Neural cell (in vitro differentiated cells): Measurements from ENCODE around the gene LIPM.

ENCODE experiments used
- EP300 ChIP-seq: fragments of 450-650 bp; conservative IDR thresholded peaks from 2 replicates; pipeline ENCODE4 v1.6.1; 2014; ENCODE audit warnings: antibody characterized with exemption, mild to moderate bottlenecking, moderate library complexity; ENCODE audit not compliant: poor library complexity, severe bottlenecking
- EZH2 ChIP-seq: fragments of 200-600, 300-800 bp; shearing (Covaris generic), sonication (generic); IDR thresholded peaks from 2 replicates; pipeline ENCODE4 v1.6.1; 2014; ENCODE audit warnings: antibody characterized with exemption, low read length, borderline replicate concordance, mild to moderate bottlenecking; ENCODE audit not compliant: insufficient read depth, poor library complexity, severe bottlenecking
- POLR2AphosphoS5 ChIP-seq: IDR thresholded peaks from 2 replicates; pipeline ENCODE4 v1.6.1; 2012
- RAD21 ChIP-seq: fragments of 450-650 bp; conservative IDR thresholded peaks from 2 replicates; pipeline ENCODE4 v1.6.1; 2014; ENCODE audit warnings: antibody characterized with exemption, mild to moderate bottlenecking, moderate library complexity
- SMC3 ChIP-seq: fragments of 450-650 bp; conservative IDR thresholded peaks from 2 replicates; pipeline ENCODE4 v1.6.1; 2014; ENCODE audit warnings: antibody characterized with exemption, mild to moderate bottlenecking, moderate library complexity; ENCODE audit not compliant: poor library complexity
- TF ChIP-seq, protein P1 (sequence below): fragments of 450-650 bp; IDR thresholded peaks from 2 replicates; pipeline ENCODE4 v1.5.1; 2014; ENCODE audit warnings: antibody characterized with exemption, mild to moderate bottlenecking, moderate library complexity; ENCODE audit not compliant: poor library complexity, severe bottlenecking
- TF ChIP-seq, protein P2 (sequence below): IDR thresholded peaks from 2 replicates; pipeline ENCODE4 v1.6.1; 2012; ENCODE audit warnings: borderline replicate concordance

DNA sequence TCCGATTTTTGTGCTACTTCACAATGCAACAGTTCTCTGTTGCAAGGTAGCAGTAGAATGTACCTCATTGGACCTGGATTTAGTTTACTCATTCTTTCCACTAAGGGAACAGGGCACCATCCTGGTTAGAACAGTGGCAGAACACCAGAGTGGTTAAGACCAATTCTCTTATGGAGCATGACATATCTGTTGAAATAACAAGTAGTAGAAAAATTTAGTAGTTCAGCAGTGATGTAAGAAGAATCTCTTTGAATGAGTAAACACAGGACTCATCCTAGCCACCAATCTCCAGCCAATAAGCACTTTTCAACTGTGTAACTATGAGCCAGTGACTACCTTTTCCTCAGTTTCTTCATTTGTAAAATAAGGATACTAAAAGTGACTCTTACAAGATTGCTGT, 46.7 kb downstream of the LIPM start:
- no peak for TF ChIP-seq RAD21
- no peak for TF ChIP-seq EP300
- TF ChIP-seq, protein P1, sequence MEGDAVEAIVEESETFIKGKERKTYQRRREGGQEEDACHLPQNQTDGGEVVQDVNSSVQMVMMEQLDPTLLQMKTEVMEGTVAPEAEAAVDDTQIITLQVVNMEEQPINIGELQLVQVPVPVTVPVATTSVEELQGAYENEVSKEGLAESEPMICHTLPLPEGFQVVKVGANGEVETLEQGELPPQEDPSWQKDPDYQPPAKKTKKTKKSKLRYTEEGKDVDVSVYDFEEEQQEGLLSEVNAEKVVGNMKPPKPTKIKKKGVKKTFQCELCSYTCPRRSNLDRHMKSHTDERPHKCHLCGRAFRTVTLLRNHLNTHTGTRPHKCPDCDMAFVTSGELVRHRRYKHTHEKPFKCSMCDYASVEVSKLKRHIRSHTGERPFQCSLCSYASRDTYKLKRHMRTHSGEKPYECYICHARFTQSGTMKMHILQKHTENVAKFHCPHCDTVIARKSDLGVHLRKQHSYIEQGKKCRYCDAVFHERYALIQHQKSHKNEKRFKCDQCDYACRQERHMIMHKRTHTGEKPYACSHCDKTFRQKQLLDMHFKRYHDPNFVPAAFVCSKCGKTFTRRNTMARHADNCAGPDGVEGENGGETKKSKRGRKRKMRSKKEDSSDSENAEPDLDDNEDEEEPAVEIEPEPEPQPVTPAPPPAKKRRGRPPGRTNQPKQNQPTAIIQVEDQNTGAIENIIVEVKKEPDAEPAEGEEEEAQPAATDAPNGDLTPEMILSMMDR: no peak
- TF ChIP-seq EZH2: no peak
- TF ChIP-seq POLR2AphosphoS5: no peak
- no peak for TF ChIP-seq SMC3
- TF ChIP-seq, protein P2, sequence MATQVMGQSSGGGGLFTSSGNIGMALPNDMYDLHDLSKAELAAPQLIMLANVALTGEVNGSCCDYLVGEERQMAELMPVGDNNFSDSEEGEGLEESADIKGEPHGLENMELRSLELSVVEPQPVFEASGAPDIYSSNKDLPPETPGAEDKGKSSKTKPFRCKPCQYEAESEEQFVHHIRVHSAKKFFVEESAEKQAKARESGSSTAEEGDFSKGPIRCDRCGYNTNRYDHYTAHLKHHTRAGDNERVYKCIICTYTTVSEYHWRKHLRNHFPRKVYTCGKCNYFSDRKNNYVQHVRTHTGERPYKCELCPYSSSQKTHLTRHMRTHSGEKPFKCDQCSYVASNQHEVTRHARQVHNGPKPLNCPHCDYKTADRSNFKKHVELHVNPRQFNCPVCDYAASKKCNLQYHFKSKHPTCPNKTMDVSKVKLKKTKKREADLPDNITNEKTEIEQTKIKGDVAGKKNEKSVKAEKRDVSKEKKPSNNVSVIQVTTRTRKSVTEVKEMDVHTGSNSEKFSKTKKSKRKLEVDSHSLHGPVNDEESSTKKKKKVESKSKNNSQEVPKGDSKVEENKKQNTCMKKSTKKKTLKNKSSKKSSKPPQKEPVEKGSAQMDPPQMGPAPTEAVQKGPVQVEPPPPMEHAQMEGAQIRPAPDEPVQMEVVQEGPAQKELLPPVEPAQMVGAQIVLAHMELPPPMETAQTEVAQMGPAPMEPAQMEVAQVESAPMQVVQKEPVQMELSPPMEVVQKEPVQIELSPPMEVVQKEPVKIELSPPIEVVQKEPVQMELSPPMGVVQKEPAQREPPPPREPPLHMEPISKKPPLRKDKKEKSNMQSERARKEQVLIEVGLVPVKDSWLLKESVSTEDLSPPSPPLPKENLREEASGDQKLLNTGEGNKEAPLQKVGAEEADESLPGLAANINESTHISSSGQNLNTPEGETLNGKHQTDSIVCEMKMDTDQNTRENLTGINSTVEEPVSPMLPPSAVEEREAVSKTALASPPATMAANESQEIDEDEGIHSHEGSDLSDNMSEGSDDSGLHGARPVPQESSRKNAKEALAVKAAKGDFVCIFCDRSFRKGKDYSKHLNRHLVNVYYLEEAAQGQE: no peak
